Body of pancreas (tissue), 4 donors: ENCODE results near the gene STIM1.

Source experiments
- CTCF ChIP-seq, 7 experiments: fragments of 450-650 bp in 4 of 7; fragments of 200-600 bp in 3 of 7; sonication (generic) in 3 of 7; IDR thresholded peaks; one replicate each; pipeline ENCODE4 v1.5.1; 2016 to 2019; ENCODE audit warnings: antibody characterized with exemption in 7 of 7
- POLR2A ChIP-seq, 3 donors: fragments of 450-650 bp; IDR thresholded peaks; one replicate each; pipeline ENCODE4 v1.6.1; 2016; ENCODE audit warnings: antibody characterized with exemption in 3 of 3, mild to moderate bottlenecking in 2 of 3

GRCh38 chr11:3886985-3887384 is 31.5 kb downstream of the STIM1 start:
- TF ChIP-seq CTCF (IDR thresholded peaks at IDR 0.05) (no peak), POLR2A (IDR thresholded peaks at IDR 0.05) (no peak)
